ENCODE measurements around the gene UPK2. TPM values are rescaled to one million over a fixed set of nuclear protein-coding genes. Genes with fewer than 3 reads are reported as not detected.

The UPK2 gene
- 10 to 100 TPM in 2 of 4 donors, 1 to 10 TPM in 2; 6.8 to 25.9 (median 10.7) TPM for polyA plus RNA-seq (ENCODE audit: insufficient read length in 4 of 4)

DNA sequence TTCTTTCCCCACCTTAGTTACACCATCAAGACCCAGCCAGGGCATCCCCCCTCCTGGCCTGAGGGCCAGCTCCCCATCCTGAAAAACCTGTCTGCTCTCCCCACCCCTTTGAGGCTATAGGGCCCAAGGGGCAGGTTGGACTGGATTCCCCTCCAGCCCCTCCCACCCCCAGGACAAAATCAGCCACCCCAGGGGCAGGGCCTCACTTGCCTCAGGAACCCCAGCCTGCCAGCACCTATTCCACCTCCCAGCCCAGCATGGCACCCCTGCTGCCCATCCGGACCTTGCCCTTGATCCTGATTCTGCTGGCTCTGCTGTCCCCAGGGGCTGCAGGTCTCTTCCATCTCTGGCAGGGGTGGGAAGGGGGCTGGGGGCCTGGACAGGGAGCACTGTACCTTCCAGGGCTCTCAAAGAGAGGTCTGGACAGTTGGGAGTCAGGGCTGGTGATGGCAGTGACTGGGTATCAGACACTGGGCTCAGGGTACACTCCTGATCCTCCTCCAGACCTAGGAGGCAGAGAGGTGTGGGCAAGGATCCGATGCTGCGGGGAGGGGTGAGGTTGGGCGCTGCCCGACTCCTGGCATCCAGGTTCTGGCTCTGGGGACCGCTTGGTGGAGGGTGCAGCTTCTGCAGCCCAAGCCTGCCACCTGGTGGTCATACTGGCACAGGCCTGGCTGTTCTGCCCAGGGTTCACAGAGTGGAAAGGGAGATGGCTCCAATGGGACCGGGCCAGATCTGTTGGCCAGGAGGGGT is at the start of gene UPK2:
TSS of gene UPK2 (plus strand) at position 205 of the 753 bp plus-strand sequence. CDS start at position 258, 53 bp downstream.
- peak in 3 of 4 donors; percentile 36 to 62 (median 60) for DNase-seq (ENCODE audit: low read depth in 4 of 4, low spot score in 2 of 4)

DNA sequence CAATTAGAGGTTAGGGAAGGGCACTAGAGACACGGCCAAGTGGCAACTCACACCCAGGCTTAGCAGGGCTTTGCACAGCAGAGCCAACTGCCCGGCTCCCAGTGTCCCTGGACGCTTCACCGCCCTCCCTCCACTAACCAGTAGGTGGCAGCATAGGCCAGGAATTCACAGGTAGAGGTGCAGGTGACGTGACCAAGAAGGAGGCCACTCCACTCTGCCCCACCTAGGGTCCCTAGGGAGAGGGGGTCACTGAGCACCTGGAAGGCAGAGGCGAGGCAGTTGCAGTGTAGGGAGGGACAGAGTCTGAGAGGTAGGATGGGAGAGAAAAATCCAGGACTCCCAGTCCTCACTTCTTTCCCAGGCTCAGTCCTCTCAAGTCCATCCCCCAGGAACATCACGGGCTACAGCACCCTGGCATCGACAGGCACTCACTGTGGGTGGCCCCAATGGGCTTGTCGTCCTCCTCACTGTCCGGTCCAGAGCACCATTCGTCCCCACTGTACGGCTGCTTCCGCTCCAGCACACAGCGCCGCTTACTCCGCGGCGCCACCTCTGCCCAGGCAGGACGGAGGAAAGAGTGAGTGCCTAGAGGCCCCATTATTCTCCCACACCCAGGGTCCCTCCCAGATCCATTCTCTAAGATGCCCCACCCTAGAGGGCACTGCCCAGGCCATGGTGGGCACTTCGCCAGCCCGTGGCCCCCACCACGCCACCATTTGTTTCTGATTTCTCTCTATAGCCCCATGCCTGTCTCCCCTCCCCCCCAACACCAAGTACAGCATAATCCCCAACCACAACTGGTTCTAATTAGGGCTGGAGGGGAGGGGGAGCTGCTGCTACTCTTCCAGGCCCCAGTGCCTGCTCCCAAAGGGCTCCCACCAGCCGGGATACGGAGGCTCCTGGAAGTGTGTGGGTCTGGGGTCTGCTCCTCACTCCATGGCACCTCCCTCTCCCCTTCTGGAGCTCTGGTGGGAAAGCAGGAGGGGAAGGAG is 48.8 kb upstream of the UPK2 start:
- DNase-seq (ENCODE audit: low read depth in 4 of 4, low spot score in 2 of 4): no peak

DNA sequence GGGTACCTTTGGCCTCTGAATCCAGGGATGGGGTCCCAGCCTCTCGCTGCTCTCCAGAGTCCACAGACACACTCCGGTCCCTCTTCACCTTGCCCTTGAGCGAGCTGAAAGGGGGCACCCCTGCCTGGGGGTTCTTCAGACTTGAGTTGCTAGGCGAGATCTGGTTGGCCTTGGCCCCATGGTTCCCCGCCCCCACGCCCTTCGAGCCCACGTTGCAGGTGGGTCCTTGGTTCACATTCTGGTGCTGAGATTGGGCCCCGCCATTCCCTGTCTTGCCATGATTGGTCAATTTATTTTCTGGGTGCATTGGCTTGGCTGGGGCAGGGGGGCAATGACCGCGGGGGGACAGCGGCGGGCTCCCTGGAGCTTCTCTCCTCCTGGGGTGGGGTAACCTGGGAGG is 47.8 kb upstream of the UPK2 start:
- no peak for DNase-seq (ENCODE audit: low read depth in 4 of 4, low spot score in 2 of 4)

DNA sequence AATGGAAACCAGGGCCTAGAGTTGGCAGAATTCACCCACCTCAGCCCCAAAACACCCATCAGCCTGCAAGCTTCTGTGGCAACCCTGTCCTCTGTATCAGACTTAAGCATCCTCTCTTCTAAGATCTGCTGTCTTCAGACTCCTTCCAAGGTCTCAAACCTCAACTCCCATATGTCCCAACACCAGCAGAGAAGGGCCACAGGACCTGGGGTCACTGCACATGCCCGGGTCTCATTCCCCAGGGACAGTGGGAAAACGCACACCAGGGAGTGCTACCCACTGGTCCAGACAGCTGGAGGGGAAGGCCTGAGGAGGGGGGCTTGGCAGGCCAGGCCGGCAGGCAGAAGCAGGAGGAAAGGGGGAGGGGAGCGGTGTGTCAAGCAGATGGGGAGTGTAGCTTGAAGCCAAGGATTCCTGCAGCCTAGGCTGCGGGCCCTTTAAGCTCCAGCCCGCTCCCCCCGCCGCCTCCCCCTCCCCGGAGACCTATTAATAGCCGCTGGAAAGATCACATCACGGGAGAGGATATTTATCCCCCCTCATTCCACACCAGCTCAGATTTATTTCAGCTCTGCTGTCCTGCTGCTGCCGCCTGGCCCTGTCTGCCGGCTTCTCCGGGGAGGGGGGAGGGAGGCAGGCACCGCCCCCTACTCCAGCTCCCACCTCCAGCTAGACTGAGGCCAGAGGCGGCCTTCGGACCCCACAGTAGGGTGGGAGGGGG is 47.0 kb upstream of the UPK2 start:
- DNase-seq (ENCODE audit: low read depth in 4 of 4, low spot score in 2 of 4): peak in 2 of 4 donors; percentile 88 to 92

DNA sequence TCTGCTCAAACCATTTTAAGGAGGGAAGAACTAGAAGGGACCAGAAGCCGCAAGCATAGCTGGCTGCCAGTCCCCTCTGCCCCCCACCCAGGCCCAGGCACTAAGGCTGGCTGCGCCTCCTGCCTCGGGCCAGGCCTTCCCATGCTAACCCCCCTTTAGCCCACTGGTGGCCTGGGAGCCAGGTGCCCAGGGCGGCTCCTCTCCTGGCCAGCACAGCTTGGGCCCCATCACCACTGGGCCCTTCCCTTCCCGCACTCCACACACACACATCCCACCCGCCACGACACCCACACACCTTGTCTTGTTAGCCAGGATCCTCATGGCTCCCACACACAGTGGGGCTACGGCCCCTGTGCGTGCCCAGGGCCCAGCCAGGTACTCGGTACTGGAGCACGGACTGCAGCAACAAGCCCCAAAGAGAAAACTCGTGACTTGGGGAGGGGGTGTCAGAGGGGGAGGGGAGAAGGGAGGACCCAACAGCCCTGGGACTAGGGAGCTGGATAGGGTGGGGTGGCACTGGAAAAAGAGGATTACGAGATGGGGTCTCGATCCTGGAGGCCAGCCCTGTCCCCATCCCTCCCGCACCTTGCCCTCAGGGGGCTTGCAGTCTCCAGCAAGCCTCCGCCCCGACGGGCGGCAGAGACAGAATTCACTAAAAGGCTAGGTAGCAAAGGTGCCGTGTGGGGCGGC is 46.3 kb upstream of the UPK2 start:
- DNase-seq (ENCODE audit: low read depth in 4 of 4, low spot score in 2 of 4): no peak

DNA sequence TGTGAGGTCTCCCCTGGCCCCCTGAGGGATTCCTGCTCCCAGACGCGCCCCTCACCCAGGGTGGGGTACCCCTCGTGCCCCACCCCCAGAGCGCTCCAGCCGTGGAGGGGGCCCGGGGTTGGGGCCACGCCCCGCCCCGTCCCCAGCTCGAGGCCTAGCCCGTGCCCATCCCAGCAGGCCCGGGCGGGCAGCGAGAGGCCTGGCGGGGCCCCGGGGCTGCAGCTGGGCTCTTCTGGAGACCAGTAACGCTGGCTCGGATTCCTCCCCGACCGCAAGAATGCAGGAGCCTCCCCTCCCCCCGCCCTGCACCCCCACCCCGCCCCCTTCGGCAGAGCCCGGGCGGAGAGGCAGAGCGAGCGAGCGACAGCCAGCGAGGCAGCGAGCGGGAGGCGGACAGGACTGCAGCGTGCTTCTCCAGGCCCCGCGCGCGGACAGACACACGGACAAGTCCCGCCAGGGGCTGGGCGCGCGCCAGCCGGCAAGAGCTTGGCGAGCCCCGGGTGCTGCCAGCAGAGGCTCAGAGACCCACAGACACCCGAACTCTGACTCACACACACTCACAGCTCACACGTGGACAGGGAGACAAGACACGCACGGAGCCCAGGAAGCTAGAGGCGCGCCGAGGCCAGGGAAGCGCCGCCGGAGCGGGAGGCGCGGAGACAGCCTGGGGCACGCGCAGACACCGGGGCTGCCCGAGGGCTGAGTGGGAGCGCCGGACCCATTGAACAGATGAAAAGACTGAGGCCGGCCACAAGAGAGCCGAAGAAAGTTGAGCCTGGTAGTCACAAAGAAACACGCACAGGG is 45.6 kb upstream of the UPK2 start:
- DNase-seq (ENCODE audit: low read depth in 4 of 4, low spot score in 2 of 4): no peak

DNA sequence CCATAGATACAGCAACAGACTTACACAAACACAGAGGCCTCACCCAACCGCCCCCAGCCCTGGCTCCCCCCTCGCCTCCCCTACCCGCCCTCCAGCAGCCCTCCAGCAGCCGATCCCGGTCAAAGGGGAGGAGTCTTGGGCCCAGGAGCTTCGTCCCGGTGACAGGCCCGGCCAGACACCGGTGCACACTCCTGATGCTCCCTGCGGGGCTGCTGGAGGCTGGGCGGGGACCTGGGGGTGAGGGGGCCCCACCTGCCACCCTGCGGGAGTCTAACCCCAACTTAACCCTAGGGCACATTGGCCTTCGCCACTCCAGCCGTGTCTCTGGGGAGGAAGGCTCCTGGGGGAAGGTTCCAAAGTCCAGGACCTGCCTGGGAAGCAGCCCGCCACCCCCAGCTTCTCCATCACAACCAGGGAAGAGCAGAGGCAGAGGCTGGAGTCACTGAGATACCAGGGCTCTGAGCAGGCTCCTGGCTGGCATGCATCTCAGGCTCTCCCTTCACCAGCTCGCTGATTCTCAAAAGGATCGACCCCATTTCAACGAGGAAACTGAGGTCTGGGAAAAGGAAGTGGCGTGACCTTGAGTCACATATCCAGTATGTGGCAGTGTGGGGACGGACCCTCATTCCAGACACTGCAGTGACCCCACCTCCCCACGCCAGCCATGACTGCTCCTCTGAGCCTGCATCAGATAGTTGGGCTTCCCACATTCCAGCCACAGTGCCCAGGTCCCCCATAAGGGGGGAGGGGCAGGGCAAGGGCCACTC is 44.8 kb upstream of the UPK2 start:
- no peak for DNase-seq (ENCODE audit: low read depth in 4 of 4, low spot score in 2 of 4)

DNA sequence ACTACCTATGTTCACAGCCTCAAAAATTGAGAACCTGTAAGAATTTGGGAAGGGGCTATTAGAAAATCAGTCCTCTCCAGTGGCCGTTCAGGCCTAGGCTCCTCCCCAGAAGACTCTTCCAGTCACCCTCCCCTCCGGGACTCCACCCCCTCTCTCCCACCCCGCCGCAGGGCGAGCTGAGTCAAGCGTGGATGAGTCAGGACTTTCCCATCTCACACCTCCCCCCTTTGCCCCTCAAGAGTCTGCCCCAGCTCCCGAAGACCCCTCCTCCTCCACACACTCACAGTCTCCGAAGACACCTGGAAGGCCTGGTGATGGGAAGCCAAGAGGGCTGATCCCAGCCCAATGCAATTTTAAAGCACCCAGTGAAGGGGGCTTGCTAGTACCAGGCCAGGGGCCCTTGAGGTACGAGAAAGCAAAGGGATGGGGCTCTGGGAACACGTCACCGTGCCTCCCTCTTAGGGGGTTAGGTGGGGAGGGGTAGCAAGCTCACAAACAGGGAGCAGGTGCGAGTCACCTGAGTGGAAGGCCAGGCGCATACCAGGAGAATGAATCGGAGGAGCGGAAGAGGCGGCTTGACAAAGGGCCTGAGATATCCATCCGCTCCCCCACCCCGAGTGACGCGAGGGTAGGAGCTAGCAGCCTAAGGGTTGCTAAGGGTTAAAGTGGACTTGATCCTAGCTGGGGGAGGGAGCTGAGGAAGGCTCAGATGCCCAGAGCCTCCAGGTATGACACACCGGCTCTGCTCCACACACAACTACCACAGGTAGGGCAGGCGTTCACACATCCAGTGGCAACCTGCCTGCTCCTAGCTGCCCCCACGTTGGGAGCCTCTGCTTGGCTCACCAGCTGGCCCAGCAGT is 44.0 kb upstream of the UPK2 start:
- DNase-seq (ENCODE audit: low read depth in 4 of 4, low spot score in 2 of 4): no peak

DNA sequence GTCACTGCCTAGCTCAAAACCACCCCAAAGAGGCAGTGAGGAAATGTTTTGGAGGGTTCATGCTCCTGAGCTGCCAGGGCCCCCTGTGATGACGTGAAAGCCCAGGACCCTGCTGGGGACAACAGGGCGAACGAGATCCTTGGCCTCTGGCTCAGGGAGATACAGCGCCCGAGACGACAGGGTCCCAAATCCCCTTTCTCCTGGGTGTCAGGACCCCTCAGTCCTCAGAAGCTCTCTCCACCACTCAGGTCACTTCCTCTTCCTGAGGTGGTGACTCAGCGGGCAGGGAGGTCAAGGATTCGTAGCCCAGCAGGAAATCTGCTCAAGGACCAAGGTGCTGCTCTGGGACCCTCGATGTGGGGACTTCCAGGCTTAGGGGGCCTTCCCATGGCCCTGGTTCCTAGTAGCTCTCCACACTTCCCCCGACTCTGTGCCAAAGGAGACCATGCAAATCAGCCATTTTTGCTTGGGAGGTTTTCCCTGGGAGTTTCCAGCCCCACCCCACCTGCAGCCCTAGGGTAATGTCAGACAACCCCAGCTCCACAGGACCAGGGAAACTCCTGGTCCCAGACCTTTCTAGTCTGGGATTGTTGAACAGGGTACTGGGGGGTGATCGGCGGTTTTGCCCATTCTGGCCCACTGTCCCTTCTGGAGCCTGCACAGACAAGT is 43.2 kb upstream of the UPK2 start:
- no peak for DNase-seq (ENCODE audit: low read depth in 4 of 4, low spot score in 2 of 4)

DNA sequence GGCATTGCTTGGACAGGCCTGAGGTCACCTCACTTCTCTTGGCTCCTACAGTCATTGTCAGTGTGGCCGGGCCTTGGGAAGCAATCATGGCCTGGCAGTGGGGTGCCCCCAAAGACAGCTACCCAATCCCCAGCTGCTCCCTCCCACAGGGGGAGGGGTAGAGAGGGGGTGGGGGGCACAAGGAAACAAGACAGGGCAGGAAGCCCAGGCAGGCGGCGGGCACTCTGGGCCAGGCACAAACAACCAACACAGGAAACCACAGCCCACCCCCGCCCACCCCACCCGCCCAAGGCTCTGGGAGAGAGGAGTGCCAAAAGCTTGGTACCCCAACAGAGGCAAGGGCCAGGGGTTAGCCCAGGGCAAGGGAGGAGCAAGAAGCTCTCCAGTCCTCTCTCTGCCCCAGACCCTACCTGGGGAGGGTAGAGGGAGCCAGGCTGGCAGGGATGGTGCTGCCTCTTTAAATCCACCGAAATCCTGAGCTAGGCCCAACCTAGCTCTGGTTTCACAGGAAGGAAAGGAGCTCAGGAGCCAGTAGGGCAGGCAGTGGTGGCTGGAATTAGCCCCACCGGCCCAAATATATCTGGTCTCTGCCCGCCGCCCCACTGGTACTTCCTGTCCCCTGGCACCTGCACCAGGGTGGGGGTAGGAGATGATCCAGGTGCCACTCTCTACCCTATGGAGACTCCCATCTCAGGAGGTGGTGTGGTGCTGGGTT is 42.5 kb upstream of the UPK2 start:
- DNase-seq (ENCODE audit: low read depth in 4 of 4, low spot score in 2 of 4): no peak

DNA sequence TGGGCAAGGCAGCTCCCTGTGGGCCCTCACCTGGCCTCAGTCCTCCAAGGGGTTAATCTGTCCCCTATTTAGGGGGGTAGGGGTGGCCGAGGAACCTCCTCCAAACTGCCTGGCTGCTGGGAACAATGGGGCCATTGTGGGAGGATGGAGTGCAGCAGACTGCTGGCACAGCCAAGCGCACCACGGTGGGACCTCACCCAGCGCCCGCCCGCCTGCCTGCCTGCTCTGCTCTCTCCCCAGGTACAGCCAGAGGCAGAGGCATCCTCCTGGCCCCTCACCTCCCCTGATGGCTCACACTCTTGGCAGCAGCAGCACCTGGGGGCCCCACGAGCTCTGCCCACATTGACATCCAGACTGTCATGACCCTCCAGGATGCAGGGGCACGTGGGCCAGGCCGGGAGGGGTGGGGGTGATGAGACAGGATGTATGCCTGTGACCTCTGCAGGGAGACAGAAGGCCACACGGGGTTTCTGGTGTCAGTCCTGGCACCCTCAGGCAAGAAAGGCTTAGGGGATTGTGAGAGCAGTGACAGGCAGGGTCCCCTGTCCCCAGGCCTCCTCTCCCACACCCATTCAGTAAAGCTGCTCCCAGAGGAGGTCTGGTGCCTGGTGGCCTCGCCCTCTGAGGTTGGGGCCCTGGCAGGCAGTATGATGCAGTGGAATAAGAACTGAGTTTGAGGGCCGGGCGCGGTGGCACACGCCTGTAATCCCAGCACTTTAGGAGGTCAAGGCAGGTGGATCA is 41.8 kb upstream of the UPK2 start:
- no peak for DNase-seq (ENCODE audit: low read depth in 4 of 4, low spot score in 2 of 4)

DNA sequence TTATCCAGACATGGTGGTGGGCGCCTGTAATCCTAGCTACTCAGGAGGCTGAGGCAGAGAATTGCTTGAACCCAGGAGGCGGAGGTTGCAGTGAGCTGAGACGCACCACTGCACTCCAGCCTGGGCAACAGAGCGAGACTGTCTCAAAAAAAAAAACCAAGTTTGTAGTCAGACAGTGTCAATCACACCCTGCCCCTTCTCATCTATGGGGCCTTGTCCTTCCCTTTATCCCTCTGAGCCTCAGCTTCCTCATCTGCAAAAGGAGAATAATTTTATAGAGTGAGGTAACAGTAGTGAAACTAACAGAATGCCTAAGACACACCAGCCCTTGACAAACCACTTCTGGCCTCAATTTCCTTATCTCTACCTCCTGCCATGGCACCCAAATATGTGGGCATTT is 41.1 kb upstream of the UPK2 start:
- DNase-seq (ENCODE audit: low read depth in 4 of 4, low spot score in 2 of 4): no peak

DNA sequence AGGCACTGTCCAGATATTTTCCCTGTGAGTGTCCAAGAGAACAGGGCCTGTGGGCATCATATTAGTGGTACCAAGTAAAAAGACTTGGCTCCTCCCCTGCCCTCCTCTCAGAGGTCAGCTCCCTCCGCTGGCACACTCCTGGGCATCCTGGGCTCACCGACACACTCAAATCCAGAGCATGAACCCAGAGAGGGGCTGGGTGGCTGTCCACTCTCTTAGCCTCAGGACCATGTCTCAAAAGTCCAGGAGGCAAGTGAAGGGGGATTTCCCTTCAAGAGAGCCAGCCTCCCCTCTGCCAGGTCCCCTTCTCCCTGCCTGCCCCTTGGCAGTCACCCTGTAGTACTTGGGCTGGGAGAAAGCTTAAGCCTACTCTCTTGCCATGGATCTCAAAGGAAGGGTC is 40.7 kb upstream of the UPK2 start:
- DNase-seq (ENCODE audit: low read depth in 4 of 4, low spot score in 2 of 4): no peak

DNA sequence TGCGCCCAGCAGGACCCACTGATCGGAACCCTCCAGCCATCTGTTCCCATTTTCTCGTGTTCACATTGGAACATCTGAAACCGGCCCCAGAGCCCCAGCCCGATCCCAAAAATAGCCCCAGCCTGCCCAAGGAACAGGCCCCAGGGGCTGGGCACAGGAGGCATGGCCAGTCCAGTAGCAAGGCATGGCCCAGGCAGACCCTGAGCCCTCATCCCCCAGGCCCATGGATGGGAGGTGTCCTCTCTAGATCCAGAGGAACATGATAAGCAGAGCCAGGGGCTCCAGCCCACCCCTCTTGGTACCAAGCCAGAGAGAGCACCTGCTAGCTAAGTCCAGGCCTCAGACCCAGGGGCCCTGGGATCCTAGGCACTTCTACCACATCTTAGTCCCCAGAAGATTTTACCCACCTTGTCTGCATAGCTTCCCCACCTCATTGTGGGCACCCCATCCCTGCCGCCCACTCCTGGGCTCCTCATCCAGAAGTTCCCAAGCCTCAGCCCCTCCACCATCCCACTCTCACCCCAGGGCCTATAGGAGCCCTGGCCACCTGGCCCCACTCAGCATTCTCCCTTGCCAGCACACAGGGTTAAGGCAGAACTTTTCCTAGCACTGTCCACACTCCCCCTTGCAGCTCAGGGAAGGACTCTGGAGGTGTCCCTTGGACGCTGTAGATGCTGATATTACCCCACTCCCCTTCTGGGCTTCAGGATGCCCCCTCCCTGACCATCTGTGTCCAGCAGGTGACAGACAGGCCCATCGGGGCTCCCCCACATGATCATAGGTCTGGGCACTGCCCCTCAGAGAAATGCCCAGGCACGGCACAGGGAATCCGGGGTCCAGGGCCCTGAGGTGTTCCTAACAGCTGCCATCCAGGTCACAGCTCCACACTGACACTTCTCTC is 39.9 kb upstream of the UPK2 start:
- no peak for DNase-seq (ENCODE audit: low read depth in 4 of 4, low spot score in 2 of 4)

DNA sequence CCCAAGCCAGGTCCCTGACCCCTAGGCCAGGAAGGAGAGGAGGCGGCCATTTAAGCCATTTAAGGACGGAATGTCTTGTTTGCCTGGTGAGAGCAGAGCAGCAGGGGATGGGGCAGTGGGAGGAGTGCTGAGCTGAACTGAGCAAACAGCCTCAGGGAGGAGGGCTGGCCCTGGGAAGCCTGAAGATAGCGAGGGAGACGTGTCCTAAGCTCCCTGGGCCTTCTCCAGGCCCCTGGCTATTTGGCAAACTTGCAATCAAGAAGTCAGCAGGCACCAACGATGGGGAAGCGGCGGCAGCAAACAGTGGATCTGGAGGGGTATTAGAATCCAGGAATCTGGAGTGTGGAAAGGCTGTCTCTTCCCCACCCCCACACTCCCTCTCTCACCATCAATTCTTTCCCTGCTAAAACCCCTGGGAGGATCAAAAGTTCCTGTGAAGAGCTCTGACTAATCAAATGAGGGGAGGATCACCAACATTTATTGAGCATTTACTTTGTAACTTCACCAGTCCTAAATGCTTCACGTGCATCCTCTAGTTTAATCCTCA is 39.2 kb upstream of the UPK2 start:
- no peak for DNase-seq (ENCODE audit: low read depth in 4 of 4, low spot score in 2 of 4)
